ENCODE measurements around the gene TPCN2.

Gene TPCN2

DNA sequence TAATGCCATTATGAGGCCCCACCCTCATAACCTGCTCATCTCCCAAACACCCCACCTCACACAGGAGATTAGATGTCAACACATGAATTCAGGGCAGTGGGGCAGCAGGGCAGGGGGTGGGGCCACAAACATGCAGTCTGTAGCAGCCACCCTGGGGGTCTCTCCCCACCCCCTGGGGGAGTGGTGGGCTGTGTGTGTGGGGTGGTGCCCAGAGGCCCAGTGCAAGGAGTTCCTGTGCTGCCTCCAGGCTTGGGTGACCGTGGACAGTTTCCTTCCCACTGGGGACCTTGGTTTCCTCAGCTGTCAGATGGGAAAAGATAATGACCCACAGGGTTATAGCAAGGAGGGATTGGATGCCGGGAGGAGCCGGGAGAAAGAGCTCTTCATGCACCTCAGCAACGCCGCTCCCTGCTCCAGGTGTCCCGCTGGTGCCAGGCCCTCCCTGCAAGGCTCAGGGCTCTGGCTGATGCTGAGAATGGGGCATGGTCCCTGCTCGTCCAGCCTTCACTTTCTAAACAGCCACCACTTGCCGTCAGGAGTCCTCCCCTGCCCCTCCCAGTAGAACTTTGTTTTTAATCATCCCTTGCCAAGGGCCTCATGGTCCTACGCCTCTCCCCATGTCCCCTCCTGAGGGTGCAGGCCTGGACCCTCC is 33.7 kb upstream of the TPCN2 start:
- TF ChIP-seq, protein P1, sequence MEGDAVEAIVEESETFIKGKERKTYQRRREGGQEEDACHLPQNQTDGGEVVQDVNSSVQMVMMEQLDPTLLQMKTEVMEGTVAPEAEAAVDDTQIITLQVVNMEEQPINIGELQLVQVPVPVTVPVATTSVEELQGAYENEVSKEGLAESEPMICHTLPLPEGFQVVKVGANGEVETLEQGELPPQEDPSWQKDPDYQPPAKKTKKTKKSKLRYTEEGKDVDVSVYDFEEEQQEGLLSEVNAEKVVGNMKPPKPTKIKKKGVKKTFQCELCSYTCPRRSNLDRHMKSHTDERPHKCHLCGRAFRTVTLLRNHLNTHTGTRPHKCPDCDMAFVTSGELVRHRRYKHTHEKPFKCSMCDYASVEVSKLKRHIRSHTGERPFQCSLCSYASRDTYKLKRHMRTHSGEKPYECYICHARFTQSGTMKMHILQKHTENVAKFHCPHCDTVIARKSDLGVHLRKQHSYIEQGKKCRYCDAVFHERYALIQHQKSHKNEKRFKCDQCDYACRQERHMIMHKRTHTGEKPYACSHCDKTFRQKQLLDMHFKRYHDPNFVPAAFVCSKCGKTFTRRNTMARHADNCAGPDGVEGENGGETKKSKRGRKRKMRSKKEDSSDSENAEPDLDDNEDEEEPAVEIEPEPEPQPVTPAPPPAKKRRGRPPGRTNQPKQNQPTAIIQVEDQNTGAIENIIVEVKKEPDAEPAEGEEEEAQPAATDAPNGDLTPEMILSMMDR (IDR thresholded peaks at IDR 0.05; ENCODE audit: low read depth, low read length, missing control alignments), result no peak
- in situ Hi-C loops (cut with HindIII; ENCODE audit: low sequenced_read_pairs), result no loop called here
- H3K4me3 ChIP-seq (ENCODE audit: low read depth, low read length), result no peak overlapping the region
- no peak for DNase-seq (ENCODE audit: low read depth)

DNA sequence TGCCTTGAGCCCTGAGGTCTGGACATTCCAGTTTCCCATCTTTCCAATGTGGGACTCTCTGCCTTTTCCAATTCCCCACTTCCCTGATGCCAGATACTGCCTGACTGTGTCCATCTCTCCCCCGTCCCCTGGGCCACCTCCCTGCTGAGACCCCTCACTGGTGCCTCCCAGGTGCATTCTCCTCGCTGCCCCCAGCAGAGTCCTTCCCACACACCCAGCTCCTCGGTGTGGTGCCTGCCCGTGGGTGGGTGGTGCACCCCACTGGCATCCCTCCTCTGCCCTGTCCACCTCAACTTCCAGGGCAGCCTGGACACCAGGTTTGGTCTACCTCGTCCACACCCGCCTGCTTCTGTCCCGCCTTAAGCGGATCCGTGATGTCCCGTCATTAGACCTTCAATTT is 30.8 kb upstream of the TPCN2 start:
- H3K4me3 ChIP-seq (ENCODE audit: low read depth, low read length), result no peak overlapping the region
- TF ChIP-seq, protein P1 (IDR thresholded peaks at IDR 0.05; ENCODE audit: low read depth, low read length, missing control alignments), result no peak
- in situ Hi-C loops (cut with HindIII; ENCODE audit: low sequenced_read_pairs), result no loop called here
- no peak for DNase-seq (ENCODE audit: low read depth)

DNA sequence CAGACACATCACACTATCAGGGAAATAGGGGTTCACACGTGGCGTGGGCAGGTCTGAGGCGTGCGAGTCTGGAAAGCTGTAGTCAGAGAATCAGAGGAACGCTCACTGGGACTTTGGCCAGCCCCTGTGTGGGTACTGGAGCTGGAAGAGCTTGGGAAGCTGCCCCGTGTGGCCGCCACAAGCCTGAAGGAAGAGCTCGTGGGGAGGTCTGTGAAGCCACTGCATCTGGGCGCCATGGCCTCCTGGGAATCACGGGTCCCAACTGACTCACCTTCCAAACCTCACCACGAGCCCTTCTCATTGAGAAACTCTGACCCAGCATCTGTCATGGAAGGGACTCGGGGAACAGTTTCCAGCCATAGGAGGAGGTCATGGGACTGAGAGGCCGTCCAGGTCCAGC is 29.8 kb upstream of the TPCN2 start:
- no peak overlapping the region for H3K4me3 ChIP-seq (ENCODE audit: low read depth, low read length)
- in situ Hi-C loops (cut with HindIII; ENCODE audit: low sequenced_read_pairs), result no loop called here
- TF ChIP-seq, protein P1 (IDR thresholded peaks at IDR 0.05; ENCODE audit: low read depth, low read length, missing control alignments), result no peak
- peak; percentile 66 for DNase-seq (ENCODE audit: low read depth)

DNA sequence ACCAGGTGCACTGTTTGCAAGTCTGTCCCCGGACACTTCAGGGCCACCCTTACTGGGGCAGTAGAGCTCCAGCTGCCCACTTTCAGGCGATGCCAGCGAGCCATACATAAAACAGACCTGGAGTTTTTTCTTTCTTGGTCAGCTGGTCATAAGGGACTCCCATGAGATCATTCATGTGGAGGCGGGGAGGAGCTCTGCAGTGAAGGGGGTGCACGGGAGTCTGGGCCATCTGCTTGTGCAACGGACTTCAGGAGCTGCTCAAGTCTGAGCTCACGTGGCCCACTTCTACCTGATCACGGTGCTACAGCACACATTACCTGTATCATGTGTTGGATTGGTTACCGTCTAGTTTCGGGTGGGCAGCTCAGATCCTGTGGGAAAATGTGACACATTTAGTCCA is 26.5 kb upstream of the TPCN2 start:
- TF ChIP-seq, protein P1 (IDR thresholded peaks at IDR 0.05; ENCODE audit: low read depth, low read length, missing control alignments), result no peak
- in situ Hi-C loops (cut with HindIII; ENCODE audit: low sequenced_read_pairs), result no loop called here
- DNase-seq (ENCODE audit: low read depth), result no peak
- no peak overlapping the region for H3K4me3 ChIP-seq (ENCODE audit: low read depth, low read length)

DNA sequence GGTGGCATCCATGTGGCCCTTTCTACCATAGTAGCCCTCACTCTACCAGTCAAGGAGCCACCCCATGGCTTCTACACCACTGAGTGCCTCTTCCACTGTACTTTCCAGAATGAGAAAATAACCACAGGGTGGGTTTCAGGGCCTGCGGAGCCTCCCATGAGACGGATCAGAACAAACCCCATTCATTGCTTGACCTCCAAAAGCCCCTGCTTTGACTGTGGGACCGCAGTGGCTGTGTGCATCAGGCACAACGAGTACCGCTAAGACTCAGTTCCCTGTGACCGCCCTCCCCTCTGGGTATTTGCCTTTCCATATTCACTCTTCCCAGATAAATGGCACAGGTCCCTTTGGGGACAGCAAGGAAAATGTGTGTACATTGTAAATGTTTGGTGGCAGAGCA is 24.2 kb upstream of the TPCN2 start:
- no peak for DNase-seq (ENCODE audit: low read depth)
- TF ChIP-seq, protein P1 (IDR thresholded peaks at IDR 0.05; ENCODE audit: low read depth, low read length, missing control alignments), result no peak
- in situ Hi-C loops (cut with HindIII; ENCODE audit: low sequenced_read_pairs), result no loop called here
- H3K4me3 ChIP-seq (ENCODE audit: low read depth, low read length), result no peak overlapping the region

DNA sequence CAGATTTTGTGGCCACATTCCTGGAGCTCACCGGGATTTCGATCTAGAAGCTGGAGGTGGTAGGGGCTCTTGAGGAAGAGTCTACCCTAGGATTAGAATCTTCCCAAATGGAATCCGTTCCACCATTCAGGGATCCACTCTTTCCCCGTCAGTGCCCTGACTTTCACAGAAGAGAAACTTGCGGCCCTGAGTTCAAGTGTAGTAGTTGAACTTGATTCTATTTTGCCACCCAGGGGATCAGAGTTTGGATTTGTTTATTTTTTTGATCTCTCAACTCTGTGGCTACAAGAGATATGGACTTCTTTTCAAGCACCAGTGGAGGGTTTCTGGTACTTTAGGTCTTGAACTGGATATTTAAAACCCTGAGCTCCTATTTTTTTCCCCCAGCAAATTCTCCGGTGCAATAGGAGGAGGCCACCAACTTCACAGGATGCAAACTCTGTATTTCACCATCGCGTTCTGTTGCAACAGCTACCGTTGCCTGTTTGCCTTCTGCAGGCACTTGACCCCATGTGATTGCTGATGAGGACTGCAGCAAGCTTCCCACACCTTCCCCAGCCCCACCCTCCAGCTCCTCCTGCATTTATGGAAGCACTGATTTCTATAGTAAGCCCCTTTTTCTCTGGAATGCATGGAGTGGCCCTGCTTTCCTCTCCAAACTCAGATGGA is 20.9 kb upstream of the TPCN2 start:
- TF ChIP-seq, protein P1 (IDR thresholded peaks at IDR 0.05; ENCODE audit: low read depth, low read length, missing control alignments), result no peak
- in situ Hi-C loops (cut with HindIII; ENCODE audit: low sequenced_read_pairs), result no loop called here
- H3K4me3 ChIP-seq (ENCODE audit: low read depth, low read length), result no peak overlapping the region
- no peak for DNase-seq (ENCODE audit: low read depth)
